ENCODE measurements around the gene RAPGEF4.

GRCh38 chr2:173001664-173002604 is 266.3 kb downstream of the RAPGEF4 start:
- TF ChIP-seq POLR2AphosphoS5 (IDR thresholded peaks at IDR 0.05): no peak
- TF ChIP-seq, protein P1, sequence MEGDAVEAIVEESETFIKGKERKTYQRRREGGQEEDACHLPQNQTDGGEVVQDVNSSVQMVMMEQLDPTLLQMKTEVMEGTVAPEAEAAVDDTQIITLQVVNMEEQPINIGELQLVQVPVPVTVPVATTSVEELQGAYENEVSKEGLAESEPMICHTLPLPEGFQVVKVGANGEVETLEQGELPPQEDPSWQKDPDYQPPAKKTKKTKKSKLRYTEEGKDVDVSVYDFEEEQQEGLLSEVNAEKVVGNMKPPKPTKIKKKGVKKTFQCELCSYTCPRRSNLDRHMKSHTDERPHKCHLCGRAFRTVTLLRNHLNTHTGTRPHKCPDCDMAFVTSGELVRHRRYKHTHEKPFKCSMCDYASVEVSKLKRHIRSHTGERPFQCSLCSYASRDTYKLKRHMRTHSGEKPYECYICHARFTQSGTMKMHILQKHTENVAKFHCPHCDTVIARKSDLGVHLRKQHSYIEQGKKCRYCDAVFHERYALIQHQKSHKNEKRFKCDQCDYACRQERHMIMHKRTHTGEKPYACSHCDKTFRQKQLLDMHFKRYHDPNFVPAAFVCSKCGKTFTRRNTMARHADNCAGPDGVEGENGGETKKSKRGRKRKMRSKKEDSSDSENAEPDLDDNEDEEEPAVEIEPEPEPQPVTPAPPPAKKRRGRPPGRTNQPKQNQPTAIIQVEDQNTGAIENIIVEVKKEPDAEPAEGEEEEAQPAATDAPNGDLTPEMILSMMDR (IDR thresholded peaks at IDR 0.05): no peak

Measured in sigmoid colon (tissue), 4 donors.